PC-9 (cell line): ENCODE data around the gene LRRC27.

Experiments
- EZH2 ChIP-seq: fragments of 200-600 bp; sonication (generic); IDR thresholded peaks from 2 replicates; pipeline ENCODE4 v1.8.0; 2017; ENCODE audit warnings: antibody characterized with exemption, low read depth
- TF ChIP-seq, protein P1 (sequence below): fragments of 200-600 bp; sonication (generic); conservative IDR thresholded peaks from 2 replicates; pipeline ENCODE4 v1.6.1; 2017; ENCODE audit warnings: mixed run types, antibody characterized with exemption, mild to moderate bottlenecking, moderate library complexity

DNA sequence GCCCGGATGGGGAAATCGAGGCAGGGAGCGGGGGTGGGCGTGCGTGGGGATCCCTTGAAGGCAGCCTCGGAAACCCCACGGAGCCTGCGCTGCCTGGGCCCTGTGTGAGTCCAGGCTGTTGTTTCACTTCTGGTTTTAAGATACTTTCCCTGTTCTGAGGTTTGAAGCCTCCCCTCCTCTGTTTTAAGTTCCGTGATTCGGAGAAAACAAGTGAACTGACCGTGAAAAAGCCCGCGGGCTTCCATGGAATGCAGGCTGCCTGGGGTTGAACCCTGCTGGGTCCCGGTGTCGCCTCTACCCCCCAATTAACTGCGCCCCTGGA lies 401 bp downstream of the LRRC27 start:
- no peak for TF ChIP-seq EZH2
- TF ChIP-seq, protein P1, sequence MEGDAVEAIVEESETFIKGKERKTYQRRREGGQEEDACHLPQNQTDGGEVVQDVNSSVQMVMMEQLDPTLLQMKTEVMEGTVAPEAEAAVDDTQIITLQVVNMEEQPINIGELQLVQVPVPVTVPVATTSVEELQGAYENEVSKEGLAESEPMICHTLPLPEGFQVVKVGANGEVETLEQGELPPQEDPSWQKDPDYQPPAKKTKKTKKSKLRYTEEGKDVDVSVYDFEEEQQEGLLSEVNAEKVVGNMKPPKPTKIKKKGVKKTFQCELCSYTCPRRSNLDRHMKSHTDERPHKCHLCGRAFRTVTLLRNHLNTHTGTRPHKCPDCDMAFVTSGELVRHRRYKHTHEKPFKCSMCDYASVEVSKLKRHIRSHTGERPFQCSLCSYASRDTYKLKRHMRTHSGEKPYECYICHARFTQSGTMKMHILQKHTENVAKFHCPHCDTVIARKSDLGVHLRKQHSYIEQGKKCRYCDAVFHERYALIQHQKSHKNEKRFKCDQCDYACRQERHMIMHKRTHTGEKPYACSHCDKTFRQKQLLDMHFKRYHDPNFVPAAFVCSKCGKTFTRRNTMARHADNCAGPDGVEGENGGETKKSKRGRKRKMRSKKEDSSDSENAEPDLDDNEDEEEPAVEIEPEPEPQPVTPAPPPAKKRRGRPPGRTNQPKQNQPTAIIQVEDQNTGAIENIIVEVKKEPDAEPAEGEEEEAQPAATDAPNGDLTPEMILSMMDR: no peak
